PC-3 (cell line): ENCODE results near the gene HEYL. TPM values are rescaled to one million over a fixed set of nuclear protein-coding genes. Genes with fewer than 3 reads are reported as not detected.

Experiments
- ATAC-seq: fragments of 200-7000 bp; cut with Tn5 transposase; 2 replicates; pipeline ENCODE4 v1.9.1; 2020; ENCODE audit warnings: mild to moderate bottlenecking, moderate library complexity
- BruUV-seq: library from RNA; stranded (reverse); fragments of 400-500 nt; replicated peaks from 2 replicates; lab custom pipeline; 2021; lab: Mats Ljungman, UMichigan
- CTCF ChIA-PET: fragments of 300-600 bp; sonication (Branson Sonifier 250); formaldehyde crosslinking; loops from one replicate; lab custom pipeline; 2022; ENCODE audit warnings: antibody characterized with exemption; lab: Charles Lee
- POLR2A ChIA-PET: fragments of 300-600 bp; sonication (Branson Sonifier 250); formaldehyde crosslinking; loops from one replicate; lab custom pipeline; 2022; ENCODE audit warnings: antibody characterized with exemption; ENCODE audit not compliant: unreplicated experiment; lab: Charles Lee
- DNase-seq: peaks from one replicate; pipeline ENCODE4 v3.0.0-alpha.2; 2015
- H2AFZ ChIP-seq: fragments of 300-600 bp; sonication (generic); 2 replicates; pipeline ENCODE4 v1.6.0; 2016; ENCODE audit warnings: antibody characterized with exemption, low read length
- H3F3A ChIP-seq: fragments of 300-600 bp; sonication (generic); one replicate; pipeline ENCODE4 v1.6.0; 2017; ENCODE audit warnings: antibody characterized with exemption, low read length, control low read depth, mild to moderate bottlenecking; ENCODE audit not compliant: unreplicated experiment
- H3K27ac ChIP-seq: fragments of 300-600 bp; sonication (generic); 2 replicates; pipeline ENCODE4 v1.5.1; 2016; ENCODE audit warnings: mild to moderate bottlenecking, low read length
- H3K27me3 ChIP-seq: fragments of 300-600 bp; sonication (generic); 2 replicates; pipeline ENCODE4 v1.6.1; 2016; ENCODE audit warnings: low read length, mixed read lengths
- H3K36me3 ChIP-seq: fragments of 300-600 bp; sonication (generic); 2 replicates; pipeline ENCODE4 v1.6.1; 2016; ENCODE audit warnings: low read depth, mixed run types, low read length, mixed read lengths
- H3K4me1 ChIP-seq: fragments of 300-600 bp; sonication (generic); 2 replicates; pipeline ENCODE4 v1.5.1; 2016; ENCODE audit warnings: low read length; ENCODE audit not compliant: insufficient read depth
- H3K4me2 ChIP-seq: fragments of 300-600 bp; sonication (generic); 2 replicates; pipeline ENCODE4 v1.6.0; 2016; ENCODE audit warnings: low read length
- H3K4me3 ChIP-seq: fragments of 300-600 bp; sonication (generic); 2 replicates; pipeline ENCODE4 v1.5.1; 2016; ENCODE audit warnings: mild to moderate bottlenecking, low read length, mixed read lengths
- H3K79me2 ChIP-seq: fragments of 300-600 bp; sonication (generic); 2 replicates; pipeline ENCODE4 v1.6.1; 2017; ENCODE audit warnings: low read length, mixed read lengths
- H3K9ac ChIP-seq: fragments of 300-600 bp; sonication (generic); 2 replicates; pipeline ENCODE4 v1.6.0; 2016; ENCODE audit warnings: mild to moderate bottlenecking, low read length
- H3K9me2 ChIP-seq: fragments of 300-600 bp; sonication (generic); replicated peaks from 2 replicates; pipeline ENCODE4 v1.6.1; 2016; ENCODE audit warnings: mixed run types, low read length, mixed read lengths
- H3K9me3 ChIP-seq: fragments of 300-600 bp; sonication (generic); 2 replicates; pipeline ENCODE4 v1.6.1; 2016; ENCODE audit warnings: low read length, mixed read lengths
- H4K20me1 ChIP-seq: fragments of 300-600 bp; sonication (generic); 2 replicates; pipeline ENCODE4 v1.6.1; 2016; ENCODE audit warnings: low read length, mixed read lengths
- CTCF ChIP-seq: fragments of 300-600 bp; sonication (generic); conservative IDR thresholded peaks from 2 replicates; pipeline ENCODE4 v1.5.1; 2017; ENCODE audit warnings: antibody characterized with exemption, low read depth, mild to moderate bottlenecking, low read length
- EZH2 ChIP-seq: fragments of 300-600 bp; sonication (generic); IDR thresholded peaks from one replicate; pipeline ENCODE4 v1.6.1; 2017; ENCODE audit warnings: antibody characterized with exemption, mild to moderate bottlenecking, low read length; ENCODE audit not compliant: unreplicated experiment
- EZH2phosphoT487 ChIP-seq: fragments of 300-600 bp; sonication (generic); IDR thresholded peaks from 2 replicates; pipeline ENCODE4 v1.6.1; 2018; ENCODE audit warnings: mild to moderate bottlenecking, antibody characterized with exemption, low read length, borderline replicate concordance
- intact Hi-C: fragments of 100-400 bp; cut with micrococcal nuclease; formaldehyde crosslinking; loops from 2 replicates; pipeline ENCODE4 v1.9.0; 2023
- total RNA-seq: library from RNA; depleted of rRNA; stranded (reverse); fragments of >200 nt; gene quantifications from 2 replicates; pipeline ENCODE4 v1.2.3, GENCODE V29; 2014

The HEYL gene
- total RNA-seq, 1 experiment from 2014 or later = not detected

- no peak overlapping the region for H2AFZ ChIP-seq
- H3K27ac ChIP-seq = no peak overlapping the region
- H3K4me2 ChIP-seq = no peak overlapping the region
- no peaks in the 10 kb centered on the region for H3K79me2 ChIP-seq
- POLR2A ChIA-PET = interaction anchor here (0.6 kb wide), 1 partner anchor 64 kb away, joined by 10 read pairs; the partner anchor contains the start of gene PPIE
- no peaks in the 10 kb centered on the region for H3K9me3 ChIP-seq
- no peak for DNase-seq
- CTCF ChIA-PET = no interaction called here
- H3K27me3 ChIP-seq = peaks cover 21% of the 10 kb centered on the region
- H3K9me2 ChIP-seq = no peaks in the 10 kb centered on the region
- intact Hi-C loops = no loop called here
- no peaks in the 10 kb centered on the region; the same call in 1 of the 2 replicates for H3K4me1 ChIP-seq
- H3F3A ChIP-seq = no peaks in the 10 kb centered on the region
- H4K20me1 ChIP-seq = no peaks in the 10 kb centered on the region
- no TSS peak for BruUV-seq
- H3K4me3 ChIP-seq = no peak overlapping the region
- no peak for ATAC-seq
- no peak overlapping the region for H3K9ac ChIP-seq
- TF ChIP-seq CTCF (no peak), EZH2 (no peak), EZH2phosphoT487 (no peak)
- H3K36me3 ChIP-seq = no peaks in the 10 kb centered on the region
Observed at GRCh38 chr1:39675220-39675619, 35.8 kb upstream of the HEYL start.

GRCh38 chr1:39673215-39673614 lies 33.8 kb upstream of the HEYL start:
- TF ChIP-seq EZH2phosphoT487 (no peak), CTCF (no peak), EZH2 (no peak)
- ChIA-PET CTCF (interaction anchor here (0.7 kb wide), 1 partner anchor 43 kb away, joined by 3 read pairs; no protein-coding TSS in a partner anchor), POLR2A (no interaction called here)
- Histone ChIP-seq H3K9ac (no peak overlapping the region), H3F3A (no peaks in the 10 kb centered on the region), H3K36me3 (no peaks in the 10 kb centered on the region), H3K27me3 (peaks cover 21% of the 10 kb centered on the region), H3K9me3 (no peaks in the 10 kb centered on the region), H3K27ac (no peak overlapping the region), H3K4me2 (no peak overlapping the region), H2AFZ (no peak overlapping the region), H3K4me3 (no peak overlapping the region), H3K79me2 (no peaks in the 10 kb centered on the region), H3K4me1 (no peaks in the 10 kb centered on the region; the same call in 1 of the 2 replicates), H4K20me1 (no peaks in the 10 kb centered on the region), H3K9me2 (no peaks in the 10 kb centered on the region)
- BruUV-seq = no TSS peak
- intact Hi-C loops = no loop called here
- DNase-seq (no peak), ATAC-seq (no peak)

- H3K4me3 ChIP-seq = no peak overlapping the region
- intact Hi-C loops = no loop called here
- no peaks in the 10 kb centered on the region; the same call in 1 of the 2 replicates for H3K4me1 ChIP-seq
- no peak for TF ChIP-seq EZH2phosphoT487
- TF ChIP-seq CTCF = peak; percentile 54; the same call in 1 of the 2 replicates
- ChIA-PET CTCF (no interaction called here), POLR2A (no interaction called here)
- no peak overlapping the region for H3K27ac ChIP-seq
- BruUV-seq = no TSS peak
- H2AFZ ChIP-seq = no peak overlapping the region
- ATAC-seq (no peak), DNase-seq (no peak)
- H3K79me2 ChIP-seq = no peaks in the 10 kb centered on the region
- no peaks in the 10 kb centered on the region for H3K36me3 ChIP-seq
- no peaks in the 10 kb centered on the region for H3F3A ChIP-seq
- H3K9me3 ChIP-seq = no peaks in the 10 kb centered on the region
- peaks cover 21% of the 10 kb centered on the region for H3K27me3 ChIP-seq
- H3K4me2 ChIP-seq = 0 out of 2 replicates have a peak overlapping the region, but pooled peaks have one; percentile 86
- H4K20me1 ChIP-seq = no peaks in the 10 kb centered on the region
- H3K9me2 ChIP-seq = no peaks in the 10 kb centered on the region
- no peak overlapping the region for H3K9ac ChIP-seq
Observed at GRCh38 chr1:39672551-39672947, 33.1 kb upstream of the HEYL start.
